Embryonic facial prominence (tissue), 1 donor: Measurements from ENCODE around the gene DSPP.

ENCODE experiments used
- DNase-seq: peaks from one replicate; pipeline ENCODE4 v3.0.0-alpha.2; 2016; ENCODE audit errors: extremely low spot score

DSPP gene

DNA sequence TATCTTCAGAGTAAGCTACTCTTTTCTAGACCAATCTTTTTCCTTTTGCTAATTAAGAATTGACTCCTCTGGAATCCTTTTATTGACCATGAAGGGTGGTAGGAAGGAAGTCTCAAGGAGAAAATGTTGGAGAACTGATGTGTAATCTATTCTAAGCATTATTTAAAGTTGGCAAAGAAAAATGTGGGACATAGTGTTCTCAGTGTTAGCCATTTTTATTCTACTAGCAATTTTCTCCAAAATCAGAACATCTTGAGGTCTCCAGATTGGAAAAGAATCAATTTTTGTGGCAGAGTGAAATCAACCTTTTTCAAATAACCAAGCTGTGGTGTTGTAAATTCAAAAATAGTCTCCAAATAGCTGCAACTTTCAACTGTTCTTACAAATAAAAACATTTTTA, 23.3 kb downstream of the DSPP start:
- DNase-seq = no peak

DNA sequence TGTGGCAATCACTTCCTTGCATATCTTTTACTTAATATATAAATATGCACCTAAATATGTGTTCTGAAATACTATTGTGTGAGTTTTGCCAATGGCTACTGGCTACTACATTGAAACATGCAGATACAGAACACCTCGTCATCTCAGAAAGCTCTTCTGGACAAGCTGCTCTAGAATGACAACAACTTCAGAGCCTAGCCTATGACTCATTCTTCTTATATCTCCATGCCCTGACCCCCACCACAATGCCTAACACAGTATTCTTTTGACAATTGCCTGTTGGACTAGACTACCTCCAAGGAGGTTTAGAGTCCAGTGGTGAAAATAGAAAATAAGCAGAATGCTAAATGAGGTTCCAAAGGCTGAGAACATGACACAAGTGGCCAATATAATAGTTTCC, 24.1 kb downstream of the DSPP start:
- no peak for DNase-seq

DNA sequence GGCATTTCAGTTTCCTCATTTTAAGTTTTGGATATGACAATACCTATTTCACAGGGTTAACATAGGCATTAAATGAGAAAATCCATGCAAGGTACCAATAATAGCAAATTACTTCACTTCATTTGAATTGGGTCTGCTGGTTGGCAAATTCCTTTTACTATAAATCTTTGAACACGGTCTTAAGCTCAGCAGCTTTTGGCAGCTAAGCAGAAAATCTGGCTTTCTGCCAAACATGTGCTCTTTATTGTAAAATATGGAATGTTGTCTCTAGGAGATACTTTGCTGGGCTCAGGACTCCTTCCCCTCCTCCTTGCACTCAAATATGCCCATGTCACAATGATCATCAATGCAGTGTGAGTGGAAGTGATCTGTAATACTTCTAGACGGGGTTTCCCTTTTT, 24.9 kb downstream of the DSPP start:
- peak; percentile 68 for DNase-seq

DNA sequence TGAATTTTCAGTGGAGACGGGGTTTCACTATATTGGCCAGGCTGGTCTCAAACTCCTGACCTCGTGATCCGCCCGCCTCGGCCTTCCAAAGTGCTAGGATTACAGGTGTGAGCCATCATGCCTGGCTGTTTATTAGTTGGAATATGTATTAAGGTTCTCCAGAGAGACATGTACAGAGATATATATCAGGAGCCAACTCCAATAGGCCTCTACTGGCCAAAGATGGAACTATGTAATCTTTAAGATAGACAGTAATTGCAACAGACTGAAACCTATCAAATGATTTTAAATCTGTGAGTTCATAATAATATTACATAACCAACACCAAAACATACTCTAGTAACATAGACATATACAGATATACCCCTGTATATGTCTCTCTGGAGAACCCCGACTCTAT, 36.0 kb downstream of the DSPP start:
- DNase-seq = no peak

DNA sequence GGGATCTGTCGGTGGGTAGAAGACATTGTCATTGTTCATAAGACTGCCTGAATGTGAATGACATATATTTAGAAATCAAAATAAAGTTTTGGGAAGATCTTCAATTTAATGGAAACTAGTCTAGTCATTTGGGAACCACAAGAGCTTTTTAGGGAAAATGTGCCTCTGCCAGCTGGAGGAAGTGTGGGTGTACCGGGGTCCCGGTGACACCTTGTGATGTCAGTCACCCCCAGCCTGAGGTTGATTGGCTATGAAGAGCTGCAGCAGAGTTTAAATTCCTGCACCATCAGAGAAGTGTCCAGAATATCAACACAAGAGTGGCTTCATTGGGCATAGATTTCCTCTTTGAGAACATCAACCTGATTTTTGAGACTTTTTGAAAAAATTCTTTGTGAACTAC, 41.7 kb downstream of the DSPP start, which contains the start of gene DMP1:
Gene DMP1, plus strand, starts transcription at position 301 of the 400 bp plus-strand sequence. CDS start 6,213 bp downstream, outside the sequence.
- no peak for DNase-seq

- no peak for DNase-seq
These were observed 42.6 kb downstream of the DSPP start for GRCh38 chr4:87650938-87651337.

GRCh38 chr4:87651941-87652340, 43.6 kb downstream of the DSPP start:
- no peak for DNase-seq

GRCh38 chr4:87654487-87655044, 46.2 kb downstream of the DSPP start:
- no peak for DNase-seq

DNA sequence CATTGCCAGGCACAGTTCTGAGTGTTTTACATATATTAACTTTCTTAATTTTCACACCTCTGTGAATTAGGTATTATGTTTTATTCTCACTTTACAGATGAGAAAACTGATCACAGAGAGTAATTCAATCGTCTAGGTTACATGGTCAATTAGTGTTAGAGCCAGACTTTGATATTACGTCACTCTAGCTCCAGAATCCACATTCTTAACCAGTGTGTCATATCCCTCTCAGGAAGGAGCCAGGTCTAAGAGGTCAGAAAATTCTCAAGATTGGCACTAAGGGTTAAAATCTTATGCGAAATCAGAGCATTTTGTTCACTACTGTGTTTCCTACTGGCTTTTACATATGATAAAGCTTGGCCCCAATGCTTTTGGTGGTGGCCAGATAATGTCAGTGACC, 49.2 kb downstream of the DSPP start:
- no peak for DNase-seq

- no peak for DNase-seq
These were observed 51.1 kb downstream of the DSPP start for GRCh38 chr4:87659247-87659931.

GRCh38 chr4:87662871-87663270, 54.5 kb downstream of the DSPP start:
- no peak for DNase-seq
